Epithelial cell of proximal tubule (primary cell): Measurements from ENCODE around the gene DSC3. TPM values are rescaled to one million over a fixed set of nuclear protein-coding genes. Genes with fewer than 3 reads are reported as not detected.

ENCODE experiments used
- DNase-seq: peaks from one replicate; pipeline ENCODE4 v3.0.0-alpha.2; 2011; ENCODE audit warnings: low read depth
- H3K4me3 ChIP-seq: 2 replicates; pipeline ENCODE4 v1.5.1; 2011; ENCODE audit warnings: low read depth, mild to moderate bottlenecking, low read length
- CTCF ChIP-seq: conservative IDR thresholded peaks from 2 replicates; pipeline ENCODE4 v1.5.1; 2012; ENCODE audit warnings: low read depth, mild to moderate bottlenecking, low read length
- total RNA-seq: library from RNA; depleted of rRNA; stranded (reverse); fragments of >200 nt; gene quantifications from 2 replicates; pipeline ENCODE4 v1.2.3, GENCODE V29; 2015

The DSC3 gene
- total RNA-seq, 1 donor from 2014 or later, result 0.75 TPM

- no peak overlapping the region for H3K4me3 ChIP-seq
- TF ChIP-seq CTCF, result no peak
- DNase-seq, result no peak
Measured at GRCh38 chr18:30992231-30992630, 50.3 kb downstream of the DSC3 start.

GRCh38 chr18:30991397-30991796, 51.1 kb downstream of the DSC3 start:
- no peak overlapping the region for H3K4me3 ChIP-seq
- no peak for DNase-seq
- TF ChIP-seq CTCF, result no peak

GRCh38 chr18:30989141-30989540, 53.4 kb downstream of the DSC3 start:
- H3K4me3 ChIP-seq, result no peak overlapping the region
- no peak for TF ChIP-seq CTCF
- no peak for DNase-seq

- DNase-seq, result no peak
- no peak overlapping the region for H3K4me3 ChIP-seq
- TF ChIP-seq CTCF, result no peak
Measured at GRCh38 chr18:30988440-30988839, 54.1 kb downstream of the DSC3 start.

GRCh38 chr18:30987467-30988241, 54.9 kb downstream of the DSC3 start:
- no peak for TF ChIP-seq CTCF
- DNase-seq, result no peak
- no peak overlapping the region for H3K4me3 ChIP-seq

GRCh38 chr18:30985753-30986152, 56.8 kb downstream of the DSC3 start:
- H3K4me3 ChIP-seq, result no peak overlapping the region
- TF ChIP-seq CTCF, result no peak
- no peak for DNase-seq
